Mammary epithelial cell (primary cell): ENCODE results near the gene APBA3.

ENCODE experiments used
- CTCF ChIP-seq, 2 donors: IDR thresholded peaks in 1 of 2; conservative IDR thresholded peaks in 1 of 2; 2 replicates each; pipeline ENCODE4 v1.5.1; 2011 to 2012; ENCODE audit warnings: inconsistent platforms in 2 of 2, low read length in 2 of 2, mild to moderate bottlenecking in 2 of 2, control low read depth in 1 of 2, low read depth in 1 of 2; ENCODE audit not compliant: insufficient read depth in 1 of 2; ENCODE audit errors: extremely low read depth in 1 of 2
- EZH2 ChIP-seq: IDR thresholded peaks from 2 replicates; pipeline ENCODE4 v1.6.1; 2012; ENCODE audit warnings: low read length, inconsistent platforms, borderline replicate concordance

- TF ChIP-seq EZH2 (no peak), CTCF (conservative IDR thresholded peaks at IDR 0.05 in 1 of 2, IDR thresholded peaks at IDR 0.05 in 1 of 2; ENCODE audit: extremely low read depth in 1 of 2, insufficient read depth in 1 of 2, low read depth in 1 of 2, low read length in 2 of 2) (no peak)
Observed at GRCh38 chr19:3800996-3801395, 39.5 kb upstream of the APBA3 start.
